Neural progenitor cell (in vitro differentiated cells): ENCODE results near the gene EFCAB8. TPM values are rescaled to one million over a fixed set of nuclear protein-coding genes. Genes with fewer than 3 reads are reported as not detected.

Experiments
- DNase-seq: peaks from one replicate; pipeline ENCODE4 v3.0.0-alpha.2; 2016; ENCODE audit warnings: low spot score
- H2AFZ ChIP-seq: fragments of 200-600 bp; sonication (generic); replicated peaks from 2 replicates; pipeline ENCODE4 v1.6.1; 2016; ENCODE audit warnings: antibody characterized with exemption
- H3F3A ChIP-seq: fragments of 200-600 bp; sonication (generic); 2 replicates; pipeline ENCODE4 v1.6.1; 2016; ENCODE audit warnings: antibody characterized with exemption, low read depth
- H3K27ac ChIP-seq: fragments of 200-600 bp; sonication (generic); 2 replicates; pipeline ENCODE4 v1.5.1; 2016; ENCODE audit warnings: mild to moderate bottlenecking
- H3K27me3 ChIP-seq: fragments of 200-600 bp; sonication (generic); 2 replicates; pipeline ENCODE4 v1.6.1; 2016; ENCODE audit warnings: mild to moderate bottlenecking, moderate library complexity
- H3K36me3 ChIP-seq: fragments of 200-600 bp; sonication (generic); 2 replicates; pipeline ENCODE4 v1.5.1; 2016
- H3K4me1 ChIP-seq: fragments of 200-600 bp; sonication (generic); 2 replicates; pipeline ENCODE4 v1.6.1; 2016; ENCODE audit warnings: mixed run types
- H3K4me2 ChIP-seq: fragments of 200-600 bp; sonication (generic); 2 replicates; pipeline ENCODE4 v1.6.1; 2016
- H3K4me3 ChIP-seq: fragments of 200-600 bp; sonication (generic); 2 replicates; pipeline ENCODE4 v1.5.1; 2016
- H3K79me2 ChIP-seq: fragments of 200-600 bp; sonication (generic); 2 replicates; pipeline ENCODE4 v1.6.1; 2016; ENCODE audit warnings: low read depth
- H3K9ac ChIP-seq: fragments of 200-600 bp; sonication (generic); 2 replicates; pipeline ENCODE4 v1.6.1; 2016
- H3K9me3 ChIP-seq: fragments of 200-600 bp; sonication (generic); 2 replicates; pipeline ENCODE4 v1.5.1; 2016; ENCODE audit warnings: low read depth
- H4K20me1 ChIP-seq: fragments of 200-600 bp; sonication (generic); 2 replicates; pipeline ENCODE4 v1.6.1; 2016; ENCODE audit warnings: low read depth
- H3K27ac Mint-ChIP-seq: 3 replicates; pipeline ENCODE4 v1.8.0; 2021; ENCODE audit warnings: mixed read lengths
- H3K27me3 Mint-ChIP-seq: 2 replicates; pipeline ENCODE4 v1.8.0; 2022; ENCODE audit warnings: low read depth, mild to moderate bottlenecking, inconsistent platforms, moderate library complexity, mixed read lengths; ENCODE audit not compliant: insufficient read depth
- H3K36me3 Mint-ChIP-seq: 3 replicates; pipeline ENCODE4 v1.8.0; 2021; ENCODE audit warnings: mixed read lengths
- H3K4me1 Mint-ChIP-seq: 3 replicates; pipeline ENCODE4 v1.8.0; 2021; ENCODE audit warnings: mixed read lengths
- H3K4me3 Mint-ChIP-seq: 3 replicates; pipeline ENCODE4 v1.8.0; 2021; ENCODE audit warnings: mild to moderate bottlenecking, moderate library complexity, mixed read lengths
- H3K9me3 Mint-ChIP-seq: 3 replicates; pipeline ENCODE4 v1.8.0; 2020; ENCODE audit warnings: mixed read lengths
- EZH2 ChIP-seq: fragments of 200-600 bp; sonication (generic); IDR thresholded peaks from 2 replicates; pipeline ENCODE4 v1.6.1; 2017; ENCODE audit warnings: antibody characterized with exemption, mild to moderate bottlenecking, moderate library complexity
- EZH2phosphoT487 ChIP-seq: fragments of 200-600 bp; sonication (generic); IDR thresholded peaks from 2 replicates; pipeline ENCODE4 v1.6.1; 2017; ENCODE audit warnings: antibody characterized with exemption
- total RNA-seq: library from RNA; depleted of rRNA; stranded (reverse); fragments of >200 nt; gene quantifications from 2 replicates; pipeline ENCODE4 v1.2.3, GENCODE V29; 2015; ENCODE audit warnings: low replicate concordance
- TF ChIP-seq, protein P1 (sequence below): fragments of 200-600 bp; sonication (generic); IDR thresholded peaks from 2 replicates; pipeline ENCODE4 v1.5.1; 2017; ENCODE audit warnings: antibody characterized with exemption, mild to moderate bottlenecking

The EFCAB8 gene
- total RNA-seq, 1 donor from 2014 or later: not detected

GRCh38 chr20:32828029-32828680 is 30.6 kb upstream of the EFCAB8 start:
- Histone ChIP-seq H3K27me3 (no peaks in the 10 kb centered on the region), H3F3A (peaks cover 11% of the 10 kb centered on the region), H4K20me1 (peaks cover 70% of the 10 kb centered on the region), H3K9me3 (no peaks in the 10 kb centered on the region), H3K36me3 (no peaks in the 10 kb centered on the region), H3K79me2 (peaks cover 100% of the 10 kb centered on the region), H3K9ac (no peak overlapping the region), H2AFZ (no peak overlapping the region), H3K4me1 (peaks cover 7% of the 10 kb centered on the region), H3K4me2 (no peak overlapping the region), H3K4me3 (no peak overlapping the region), H3K27ac (no peak overlapping the region)
- Mint-ChIP-seq H3K4me3 (no peak overlapping the region), H3K4me1 (peaks cover 20% of the 10 kb centered on the region), H3K27me3 (no peaks in the 10 kb centered on the region), H3K9me3 (no peaks in the 10 kb centered on the region), H3K36me3 (peaks cover 18% of the 10 kb centered on the region), H3K27ac (no peak overlapping the region)
- TF ChIP-seq, protein P1, sequence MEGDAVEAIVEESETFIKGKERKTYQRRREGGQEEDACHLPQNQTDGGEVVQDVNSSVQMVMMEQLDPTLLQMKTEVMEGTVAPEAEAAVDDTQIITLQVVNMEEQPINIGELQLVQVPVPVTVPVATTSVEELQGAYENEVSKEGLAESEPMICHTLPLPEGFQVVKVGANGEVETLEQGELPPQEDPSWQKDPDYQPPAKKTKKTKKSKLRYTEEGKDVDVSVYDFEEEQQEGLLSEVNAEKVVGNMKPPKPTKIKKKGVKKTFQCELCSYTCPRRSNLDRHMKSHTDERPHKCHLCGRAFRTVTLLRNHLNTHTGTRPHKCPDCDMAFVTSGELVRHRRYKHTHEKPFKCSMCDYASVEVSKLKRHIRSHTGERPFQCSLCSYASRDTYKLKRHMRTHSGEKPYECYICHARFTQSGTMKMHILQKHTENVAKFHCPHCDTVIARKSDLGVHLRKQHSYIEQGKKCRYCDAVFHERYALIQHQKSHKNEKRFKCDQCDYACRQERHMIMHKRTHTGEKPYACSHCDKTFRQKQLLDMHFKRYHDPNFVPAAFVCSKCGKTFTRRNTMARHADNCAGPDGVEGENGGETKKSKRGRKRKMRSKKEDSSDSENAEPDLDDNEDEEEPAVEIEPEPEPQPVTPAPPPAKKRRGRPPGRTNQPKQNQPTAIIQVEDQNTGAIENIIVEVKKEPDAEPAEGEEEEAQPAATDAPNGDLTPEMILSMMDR: no peak
- TF ChIP-seq EZH2phosphoT487 (no peak), EZH2 (no peak)
- no peak for DNase-seq

DNA sequence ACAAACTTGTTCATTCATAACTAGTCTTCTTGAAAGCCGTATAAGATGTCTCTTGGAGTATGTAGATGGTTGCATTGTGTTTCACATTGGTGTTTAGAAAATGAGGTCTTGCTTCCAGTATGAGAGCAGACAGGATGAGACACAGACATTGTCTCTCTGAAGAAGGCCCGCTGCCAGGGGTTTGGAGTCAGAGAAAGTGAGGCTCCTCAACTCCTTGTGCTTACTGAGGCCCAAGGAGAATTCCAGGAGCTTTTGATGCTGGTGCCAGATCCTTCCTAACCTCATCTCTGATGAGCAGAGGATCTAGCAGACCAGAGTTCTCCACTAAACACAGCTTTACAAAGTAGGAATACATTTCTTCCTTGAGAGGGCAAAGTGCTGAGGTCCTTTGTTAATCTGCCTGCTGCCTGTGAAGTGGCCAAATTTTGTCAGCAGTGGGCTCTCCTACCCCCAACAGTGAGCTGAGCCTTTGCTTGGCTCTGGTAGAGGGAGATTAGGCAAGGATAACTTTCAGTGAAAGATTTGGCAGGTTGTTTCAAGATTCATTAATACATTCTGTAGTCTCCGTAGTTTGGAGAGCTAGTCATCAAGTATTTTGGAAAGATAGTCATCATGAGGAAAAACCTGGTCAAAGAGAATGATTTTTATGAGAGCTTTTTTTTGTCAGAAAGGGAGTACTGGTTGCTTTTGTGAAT is 29.3 kb upstream of the EFCAB8 start:
- peaks cover 10% of the 10 kb centered on the region for H3K36me3 ChIP-seq
- H3K27ac ChIP-seq: no peak overlapping the region
- peaks cover 18% of the 10 kb centered on the region for H3K36me3 Mint-ChIP-seq

DNA sequence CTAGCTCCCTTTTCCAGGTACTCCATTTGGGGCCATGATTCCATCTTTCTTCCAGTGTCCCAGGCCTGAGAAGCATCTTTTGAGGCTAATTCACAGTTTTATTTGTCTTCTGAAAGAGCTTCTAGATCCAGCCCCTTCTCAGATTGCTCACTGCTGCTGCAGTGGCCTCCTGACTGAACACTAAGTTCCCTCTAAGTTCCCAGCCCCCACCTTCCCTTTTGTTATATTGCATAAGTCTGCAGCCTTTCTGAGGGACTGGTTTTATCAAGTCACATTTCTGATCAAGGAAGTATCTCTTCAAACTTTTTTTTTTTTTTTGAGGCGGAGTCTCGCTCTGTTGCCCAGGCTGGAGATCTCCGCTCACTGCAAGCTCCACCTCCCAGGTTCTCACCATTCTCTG is 28.3 kb upstream of the EFCAB8 start:
- Histone ChIP-seq H3K4me3 (no peak overlapping the region), H3K9ac (no peak overlapping the region), H3F3A (peaks cover 11% of the 10 kb centered on the region), H4K20me1 (peaks cover 63% of the 10 kb centered on the region), H3K4me1 (peaks cover 7% of the 10 kb centered on the region), H2AFZ (no peak overlapping the region), H3K27me3 (no peaks in the 10 kb centered on the region), H3K9me3 (no peaks in the 10 kb centered on the region), H3K27ac (no peak overlapping the region), H3K36me3 (peaks cover 14% of the 10 kb centered on the region), H3K4me2 (no peak overlapping the region), H3K79me2 (peaks cover 99% of the 10 kb centered on the region)
- TF ChIP-seq EZH2phosphoT487: no peak
- no peaks in the 10 kb centered on the region for H3K9me3 Mint-ChIP-seq
- no peak overlapping the region for H3K4me3 Mint-ChIP-seq
- H3K36me3 Mint-ChIP-seq: peaks cover 19% of the 10 kb centered on the region
- peaks cover 17% of the 10 kb centered on the region for H3K4me1 Mint-ChIP-seq
- peak overlapping the region; percentile 35 for H3K27ac Mint-ChIP-seq
- H3K27me3 Mint-ChIP-seq: no peaks in the 10 kb centered on the region
- DNase-seq: no peak

More for the DNA sequence above, 29.3 kb upstream of the EFCAB8 start:
- Histone ChIP-seq H3F3A (peaks cover 11% of the 10 kb centered on the region), H3K4me2 (no peak overlapping the region), H3K9ac (no peak overlapping the region), H2AFZ (no peak overlapping the region), H3K4me3 (no peak overlapping the region), H4K20me1 (peaks cover 66% of the 10 kb centered on the region), H3K27me3 (no peaks in the 10 kb centered on the region), H3K79me2 (peaks cover 100% of the 10 kb centered on the region), H3K9me3 (no peaks in the 10 kb centered on the region), H3K4me1 (peaks cover 7% of the 10 kb centered on the region)
- TF ChIP-seq EZH2phosphoT487 (no peak), EZH2 (no peak)
- TF ChIP-seq, protein P1: no peak
- Mint-ChIP-seq H3K4me1 (peaks cover 17% of the 10 kb centered on the region), H3K27ac (no peak overlapping the region), H3K9me3 (no peaks in the 10 kb centered on the region), H3K27me3 (no peaks in the 10 kb centered on the region), H3K4me3 (no peak overlapping the region)
- DNase-seq: no peak

DNA sequence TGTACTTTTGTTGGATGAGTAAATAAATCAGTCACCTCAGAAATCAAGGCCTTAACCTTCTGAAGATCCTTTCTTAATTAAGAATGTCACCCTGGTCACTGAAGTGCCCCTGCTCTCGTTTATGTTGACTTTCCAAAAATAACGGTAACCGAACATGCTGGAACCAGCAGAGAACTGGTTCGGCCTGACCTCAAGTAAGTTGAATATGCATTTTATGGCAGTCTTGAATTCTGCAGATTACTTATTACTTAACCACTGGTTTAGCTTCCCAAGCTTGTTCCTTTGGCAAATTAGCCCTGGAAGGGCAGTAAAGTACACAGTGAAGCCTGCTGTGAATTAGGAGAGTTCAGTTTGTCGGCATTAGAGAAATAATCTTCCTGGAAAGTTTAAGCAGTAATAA is 26.7 kb upstream of the EFCAB8 start:
- Mint-ChIP-seq H3K9me3 (no peaks in the 10 kb centered on the region), H3K36me3 (peaks cover 21% of the 10 kb centered on the region), H3K27ac (no peak overlapping the region), H3K27me3 (no peaks in the 10 kb centered on the region), H3K4me3 (no peak overlapping the region), H3K4me1 (peaks cover 17% of the 10 kb centered on the region)
- Histone ChIP-seq H3F3A (peaks cover 11% of the 10 kb centered on the region), H3K4me2 (no peak overlapping the region), H3K9me3 (no peaks in the 10 kb centered on the region), H3K4me1 (peaks cover 7% of the 10 kb centered on the region), H3K4me3 (no peak overlapping the region), H4K20me1 (peaks cover 72% of the 10 kb centered on the region), H3K9ac (no peak overlapping the region), H3K27ac (no peak overlapping the region), H3K27me3 (no peaks in the 10 kb centered on the region), H3K79me2 (peaks cover 92% of the 10 kb centered on the region), H3K36me3 (peaks cover 14% of the 10 kb centered on the region), H2AFZ (no peak overlapping the region)
- TF ChIP-seq, protein P1: no peak
- TF ChIP-seq EZH2: no peak
- DNase-seq: no peak
